HepG2 (cell line): Measurements from ENCODE around the gene KPNA3. TPM values are rescaled to one million over a fixed set of nuclear protein-coding genes. Genes with fewer than 3 reads are reported as not detected.

Experiments
- CEBPG ChIP-seq: IDR thresholded peaks from 2 replicates; pipeline ENCODE4 v1.6.1; 2016
- ELF3 ChIP-seq: IDR thresholded peaks from 2 replicates; pipeline ENCODE4 v1.6.1; 2016; ENCODE audit warnings: missing genetic modification reagents, missing compliant biosample characterization
- HDAC2 ChIP-seq: sonication (generic); formaldehyde crosslinking; IDR thresholded peaks from 2 replicates; pipeline ENCODE4 v1.4.0; 2020; ENCODE audit warnings: missing genetic modification reagents
- HOMEZ ChIP-seq: IDR thresholded peaks from 2 replicates; pipeline ENCODE4 v1.6.1; 2016; ENCODE audit warnings: low read depth
- KMT2B ChIP-seq: IDR thresholded peaks from 2 replicates; pipeline ENCODE4 v1.6.1; 2016; ENCODE audit warnings: missing genetic modification reagents, missing compliant biosample characterization
- ZNF205 ChIP-seq: IDR thresholded peaks from 2 replicates; pipeline ENCODE4 v1.6.1; 2018; ENCODE audit warnings: missing biosample characterization, missing genetic modification reagents
- ZNF331 ChIP-seq: sonication (generic); formaldehyde crosslinking; IDR thresholded peaks from 2 replicates; pipeline ENCODE4 v1.4.0; 2020; ENCODE audit warnings: missing genetic modification reagents
- ZNF431 ChIP-seq: sonication (generic); formaldehyde crosslinking; IDR thresholded peaks from 2 replicates; pipeline ENCODE4 v1.9.0; 2022; ENCODE audit warnings: missing genetic modification reagents, low read depth, mild to moderate bottlenecking, borderline replicate concordance
- ZNF510 ChIP-seq: sonication (generic); formaldehyde crosslinking; IDR thresholded peaks from 2 replicates; pipeline ENCODE4 v1.4.0; 2020; ENCODE audit warnings: low read depth, mild to moderate bottlenecking, missing genetic modification reagents
- polyA plus RNA-seq, 8 experiments: library from polyadenylated mRNA; depleted of rRNA in 3 of 8; stranded (reverse) in 7 of 8; unstranded in 1 of 8; fragments of >200 nt; fragmentation: Illumina TruSeq in 4 of 8; extraction: Trizol in 4 of 8; gene quantifications; 2 replicates each; pipeline versions ENCODE4 v1.2.1 to v1.2.3, GENCODE V29; 2011 to 2016; ENCODE audit warnings: low read depth in 4 of 8, missing spikeins in 1 of 8, mixed read lengths in 1 of 8; ENCODE audit not compliant: insufficient read depth in 1 of 8
- total RNA-seq, 5 experiments: library from RNA; depleted of rRNA; stranded (reverse); fragments of >200 nt; fragmentation: Illumina TruSeq; extraction: Trizol; gene quantifications; 2 replicates each; pipeline ENCODE4 v1.2.3, GENCODE V29; 2016; ENCODE audit warnings: low read depth in 1 of 5
- TF ChIP-seq, protein P1 (sequence below): fragments of 450-650 bp; IDR thresholded peaks from 2 replicates; pipeline ENCODE4 v1.6.1; 2017; ENCODE audit warnings: mild to moderate bottlenecking

Gene KPNA3
- total and polyA plus RNA-seq, 2 of the 13 experiments (the other 11 are each of a cell fraction or from before 2014, with no cell fraction given), result 13.0 to 28.9 TPM

DNA sequence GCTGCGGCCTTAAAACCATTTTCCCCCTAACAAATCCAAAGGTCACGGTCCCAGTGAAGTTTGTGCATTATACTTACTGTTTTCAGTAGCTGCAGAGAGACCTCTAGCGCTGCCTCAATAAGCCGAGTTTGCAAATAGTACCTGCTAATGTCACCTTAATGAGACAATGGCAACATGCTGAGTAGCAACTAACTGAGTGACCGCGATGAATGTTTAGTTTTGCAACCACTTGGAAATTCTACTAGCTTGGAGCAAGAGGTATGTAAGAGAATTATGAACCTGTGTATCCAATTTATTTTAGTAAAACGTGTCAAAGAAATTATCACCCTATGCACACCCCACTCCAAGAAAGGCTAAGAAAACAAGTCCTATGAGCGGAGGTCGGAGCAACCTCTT, 1.2 kb downstream of the KPNA3 start (continued):
- TF ChIP-seq, protein P1, sequence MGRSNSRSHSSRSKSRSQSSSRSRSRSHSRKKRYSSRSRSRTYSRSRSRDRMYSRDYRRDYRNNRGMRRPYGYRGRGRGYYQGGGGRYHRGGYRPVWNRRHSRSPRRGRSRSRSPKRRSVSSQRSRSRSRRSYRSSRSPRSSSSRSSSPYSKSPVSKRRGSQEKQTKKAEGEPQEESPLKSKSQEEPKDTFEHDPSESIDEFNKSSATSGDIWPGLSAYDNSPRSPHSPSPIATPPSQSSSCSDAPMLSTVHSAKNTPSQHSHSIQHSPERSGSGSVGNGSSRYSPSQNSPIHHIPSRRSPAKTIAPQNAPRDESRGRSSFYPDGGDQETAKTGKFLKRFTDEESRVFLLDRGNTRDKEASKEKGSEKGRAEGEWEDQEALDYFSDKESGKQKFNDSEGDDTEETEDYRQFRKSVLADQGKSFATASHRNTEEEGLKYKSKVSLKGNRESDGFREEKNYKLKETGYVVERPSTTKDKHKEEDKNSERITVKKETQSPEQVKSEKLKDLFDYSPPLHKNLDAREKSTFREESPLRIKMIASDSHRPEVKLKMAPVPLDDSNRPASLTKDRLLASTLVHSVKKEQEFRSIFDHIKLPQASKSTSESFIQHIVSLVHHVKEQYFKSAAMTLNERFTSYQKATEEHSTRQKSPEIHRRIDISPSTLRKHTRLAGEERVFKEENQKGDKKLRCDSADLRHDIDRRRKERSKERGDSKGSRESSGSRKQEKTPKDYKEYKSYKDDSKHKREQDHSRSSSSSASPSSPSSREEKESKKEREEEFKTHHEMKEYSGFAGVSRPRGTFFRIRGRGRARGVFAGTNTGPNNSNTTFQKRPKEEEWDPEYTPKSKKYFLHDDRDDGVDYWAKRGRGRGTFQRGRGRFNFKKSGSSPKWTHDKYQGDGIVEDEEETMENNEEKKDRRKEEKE, result no peak
- TF ChIP-seq ZNF431 (CRISPR knock-in tag) (no peak), ZNF331 (peak; percentile 43; the same call in 1 of the 2 replicates), HOMEZ (CRISPR knock-in tag) (peak; percentile 18; the same call in 1 of the 2 replicates), ELF3 (CRISPR knock-in tag) (peak; percentile 62), ZNF510 (no peak), CEBPG (CRISPR knock-in tag) (peak; percentile 6; the same call in 1 of the 2 replicates), KMT2B (CRISPR knock-in tag) (peak; percentile 48; the same call in 1 of the 2 replicates), HDAC2 (CRISPR knock-in tag) (0 out of 2 replicates have a peak, but pooled peaks have one; percentile 14), ZNF205 (CRISPR knock-in tag) (0 out of 2 replicates have a peak, but pooled peaks have one; percentile 54)
- TF ChIP-seq, all 625 proteins: peak for 59
